TTC549 (cell line): Measurements from ENCODE around the gene TRPM3.

ENCODE experiments used
- FAIRE-seq: peaks from 2 replicates; lab custom pipeline; 2012; peaks lifted over from hg19 to GRCh38; lab: Jason Lieb, UNC

Gene TRPM3

GRCh38 chr9:70576116-70576515, 545.3 kb downstream of the TRPM3 start:
- FAIRE-seq, result no peak

DNA sequence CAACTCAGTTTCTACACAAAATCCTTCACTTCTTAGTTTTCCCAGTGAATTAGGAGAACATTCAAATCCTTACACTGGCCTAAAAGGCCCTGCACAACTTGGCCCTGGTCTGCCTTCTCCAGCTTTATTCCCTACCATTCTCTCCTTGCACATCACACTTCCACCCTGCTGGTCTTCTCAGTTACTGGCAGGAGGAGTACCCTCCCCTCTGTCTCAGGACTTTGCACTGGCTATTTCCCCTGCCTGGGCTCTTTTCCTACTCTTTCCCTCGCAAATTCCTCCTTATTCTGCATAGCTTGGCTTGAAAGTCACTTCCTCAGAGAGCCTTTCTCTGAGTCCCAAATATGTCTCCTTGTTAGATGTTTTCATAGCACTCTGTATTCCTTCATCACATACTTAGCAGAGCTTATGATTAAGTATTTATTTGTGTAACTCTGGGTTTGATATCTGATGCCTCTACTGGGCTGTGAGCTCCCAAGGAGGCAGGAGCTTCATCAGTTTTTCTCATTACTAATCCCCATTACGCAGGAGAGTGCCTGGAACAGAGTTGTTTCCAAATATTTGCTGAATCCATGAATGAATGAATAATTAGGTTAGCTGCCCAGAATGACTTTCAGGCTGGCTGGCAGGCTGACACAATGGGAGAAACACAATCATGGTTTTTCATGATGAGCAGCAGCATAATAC, 547.1 kb downstream of the TRPM3 start:
- FAIRE-seq, result no peak

GRCh38 chr9:70573308-70573707, 548.1 kb downstream of the TRPM3 start:
- FAIRE-seq, result no peak

GRCh38 chr9:70571258-70571657, 550.2 kb downstream of the TRPM3 start:
- FAIRE-seq, result no peak

DNA sequence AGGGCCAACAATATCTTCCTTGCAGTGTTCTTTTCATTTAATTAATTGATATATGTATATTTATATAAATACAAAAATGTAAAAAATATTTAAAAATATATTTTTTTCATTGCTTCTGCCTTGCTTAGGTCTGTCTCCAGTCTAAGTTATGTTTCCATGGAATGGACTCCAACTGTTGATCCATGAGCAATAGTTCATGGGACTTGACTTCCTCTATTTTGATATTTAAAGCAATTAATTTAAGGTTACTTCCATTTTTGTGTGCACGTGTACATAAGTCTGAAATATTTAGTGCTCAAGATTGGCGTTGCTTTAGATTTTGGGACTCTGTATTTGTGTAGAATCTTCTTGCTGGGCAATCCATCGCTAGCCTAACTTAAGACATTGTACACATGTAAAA, 551.6 kb downstream of the TRPM3 start:
- FAIRE-seq, result no peak

DNA sequence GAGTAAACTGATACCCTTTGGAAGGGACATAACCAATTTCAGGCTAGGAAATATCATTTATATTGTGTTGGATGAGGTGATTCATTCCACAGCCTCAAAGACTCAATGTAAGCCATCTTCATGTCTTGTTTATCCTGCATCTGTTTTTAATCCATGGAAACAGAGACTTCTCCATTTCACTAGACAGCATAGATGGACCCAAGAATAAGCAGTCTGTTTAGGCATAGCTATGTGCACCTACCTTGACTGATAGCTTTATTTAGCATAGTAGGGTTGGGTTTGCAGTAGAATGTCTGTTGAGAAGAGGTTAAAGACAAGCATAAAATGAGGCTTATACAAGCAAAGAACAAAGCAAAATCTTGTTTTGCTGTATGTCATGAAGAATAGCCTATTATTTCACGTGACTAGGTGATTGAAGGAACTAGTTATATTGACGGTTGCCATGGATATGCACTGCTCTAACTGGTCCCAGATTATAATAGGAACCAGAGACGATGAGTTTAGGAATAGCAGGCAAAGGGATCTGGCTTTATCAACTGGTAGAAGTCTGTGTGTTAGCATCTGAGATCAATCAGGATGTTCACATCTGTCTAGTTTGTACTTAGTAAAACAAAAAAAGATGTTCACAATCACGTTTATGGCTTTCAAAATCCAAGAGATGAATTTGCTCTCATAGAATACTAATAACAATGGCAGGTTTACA, 552.2 kb downstream of the TRPM3 start:
- no peak for FAIRE-seq

GRCh38 chr9:70567511-70567910, 553.9 kb downstream of the TRPM3 start:
- no peak for FAIRE-seq

GRCh38 chr9:70566751-70567150, 554.7 kb downstream of the TRPM3 start:
- no peak for FAIRE-seq

DNA sequence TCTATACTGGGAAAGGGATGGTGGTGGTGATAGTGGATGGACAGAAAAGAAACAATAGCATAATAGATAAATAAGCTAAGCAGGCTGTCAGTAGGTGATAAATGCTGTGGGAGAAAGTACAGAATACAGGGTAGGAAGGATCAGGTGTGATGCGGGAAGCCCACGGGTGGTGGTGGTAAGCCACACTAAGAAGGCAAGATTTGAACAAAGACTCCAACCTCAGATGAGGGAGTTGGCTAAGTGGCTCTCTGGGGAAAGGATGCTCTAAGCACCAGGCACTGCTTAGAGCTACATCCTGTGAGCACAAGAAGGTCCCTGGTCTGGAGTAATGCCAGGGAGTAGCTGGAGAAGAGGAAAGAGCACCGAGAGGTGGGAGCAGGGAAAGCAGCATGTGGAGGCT, 555.4 kb downstream of the TRPM3 start:
- no peak for FAIRE-seq

GRCh38 chr9:70564468-70565335, 556.7 kb downstream of the TRPM3 start:
- no peak for FAIRE-seq

- no peak for FAIRE-seq
Measured at GRCh38 chr9:70563431-70564204, 557.8 kb downstream of the TRPM3 start.

- FAIRE-seq, result no peak
Measured at GRCh38 chr9:70563010-70563409, 558.4 kb downstream of the TRPM3 start.

GRCh38 chr9:70561786-70562395, 559.5 kb downstream of the TRPM3 start:
- FAIRE-seq, result no peak

DNA sequence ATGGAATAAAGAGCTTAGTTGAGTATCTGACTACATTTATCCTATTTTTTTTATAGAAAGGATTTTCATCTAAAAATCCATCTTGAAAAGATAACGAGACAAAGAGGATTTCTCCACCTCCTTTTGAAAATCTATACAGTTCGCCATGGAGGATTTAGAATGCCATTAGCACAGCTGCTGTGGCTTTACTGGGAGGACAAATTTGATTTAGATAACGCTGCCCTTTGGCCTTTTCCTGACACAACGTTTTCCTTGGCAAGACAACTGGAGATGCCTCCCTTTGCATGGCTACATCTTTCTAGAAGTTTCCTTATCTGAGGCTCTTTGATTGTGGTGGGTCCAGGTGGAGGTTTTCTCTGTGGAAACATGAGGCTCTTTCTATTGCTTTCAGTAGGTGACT, 560.3 kb downstream of the TRPM3 start:
- FAIRE-seq, result no peak

- no peak for FAIRE-seq
Measured at GRCh38 chr9:70559102-70559501, 562.3 kb downstream of the TRPM3 start.

DNA sequence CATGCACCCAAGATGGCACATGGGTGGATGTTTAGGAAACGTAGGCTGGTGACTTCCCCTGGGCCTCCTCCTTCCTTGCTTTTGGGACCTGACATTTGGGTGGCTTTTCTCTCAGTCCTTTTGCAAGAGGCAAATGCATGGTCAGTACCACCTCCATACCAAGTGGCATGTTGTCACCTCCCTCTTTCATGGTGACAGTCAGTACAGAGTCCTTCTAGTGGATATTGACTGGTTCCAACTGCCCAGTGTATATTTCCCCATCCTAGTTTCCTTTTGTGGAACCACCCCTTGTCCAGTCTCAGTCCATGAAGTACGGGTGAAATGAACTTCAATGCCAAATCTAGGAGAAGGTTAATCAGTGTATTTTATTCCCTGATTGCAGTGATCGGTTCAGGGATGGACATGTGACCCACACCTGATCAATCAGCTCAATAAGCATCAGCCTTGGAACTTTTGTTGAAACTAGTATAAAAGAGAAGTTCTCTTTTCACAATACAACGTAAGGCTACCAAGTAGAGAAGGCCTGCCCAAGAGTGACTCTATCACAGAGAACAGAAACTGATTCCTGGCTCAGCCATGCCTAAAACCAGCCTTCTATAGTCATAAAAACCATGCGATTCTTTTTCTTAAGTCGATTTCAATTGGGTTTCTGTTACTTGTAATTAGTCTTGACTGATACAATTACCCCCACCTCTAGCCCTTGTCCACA, 563.6 kb downstream of the TRPM3 start:
- no peak for FAIRE-seq

- no peak for FAIRE-seq
Measured at GRCh38 chr9:70556771-70557170, 564.6 kb downstream of the TRPM3 start.

DNA sequence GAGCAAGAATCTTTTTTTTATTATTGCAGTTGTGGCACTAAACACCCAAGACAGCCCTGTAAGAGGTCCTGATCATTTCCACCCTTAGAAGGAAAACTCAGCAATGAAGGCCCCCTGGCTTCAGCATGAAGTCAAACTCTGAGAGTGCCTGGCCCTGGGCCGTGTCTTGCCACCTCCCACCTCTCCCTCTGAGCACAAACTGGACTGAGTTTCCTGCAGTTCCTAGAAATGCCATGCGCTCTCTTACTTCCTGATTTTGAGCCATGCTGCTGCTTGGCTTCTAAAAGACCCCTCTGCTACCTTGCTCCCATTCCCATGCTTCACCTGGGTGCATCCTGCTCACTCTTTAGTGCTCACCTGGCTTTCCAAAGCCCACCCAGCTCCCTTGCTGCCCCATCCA, 566.5 kb downstream of the TRPM3 start:
- no peak for FAIRE-seq

DNA sequence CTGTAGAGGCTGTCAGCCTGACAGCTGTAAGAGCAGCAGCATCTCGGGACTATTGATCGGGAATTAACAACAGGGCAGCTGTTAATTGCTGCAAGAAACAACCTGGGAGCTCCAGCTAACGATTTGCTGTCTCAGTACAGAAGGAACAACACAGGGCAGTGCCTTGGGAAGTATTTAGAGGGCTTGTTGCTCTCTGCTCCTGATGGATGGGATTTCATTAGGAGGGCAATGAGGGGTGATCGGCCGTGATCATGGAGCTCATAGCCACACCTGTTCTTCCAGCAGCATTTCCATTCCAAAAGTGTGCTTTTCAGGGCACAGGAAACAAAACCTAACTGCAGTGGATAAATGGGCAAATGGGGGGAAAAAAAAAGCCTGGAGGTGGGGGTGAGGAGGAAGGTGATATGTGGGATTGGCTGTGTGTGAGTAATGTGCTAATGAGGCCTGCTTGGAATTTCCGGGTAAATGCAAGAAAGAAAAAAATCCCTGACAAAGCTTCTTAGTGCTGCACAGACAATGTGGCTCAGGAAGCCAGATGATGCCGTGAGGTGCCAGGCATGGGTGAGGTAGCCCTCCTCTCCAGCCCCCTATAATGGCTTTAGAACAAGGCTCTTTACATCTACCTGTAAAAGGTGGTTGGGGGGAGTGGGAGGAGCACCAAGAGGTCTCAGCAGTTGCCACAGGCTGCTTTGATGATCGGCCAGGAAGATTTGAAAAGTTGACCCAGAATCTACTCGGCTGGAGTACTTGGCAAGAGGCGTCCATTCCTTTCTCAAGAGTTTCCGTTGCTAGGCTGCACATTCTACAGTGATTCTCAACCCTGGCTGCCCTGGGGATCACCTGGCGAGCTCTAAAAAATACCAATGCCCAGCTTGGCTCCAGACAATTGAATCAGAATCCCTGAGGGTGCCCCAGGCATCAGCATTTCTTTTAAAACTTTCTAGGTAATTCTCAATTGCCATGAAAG, 567.4 kb downstream of the TRPM3 start:
- no peak for FAIRE-seq

DNA sequence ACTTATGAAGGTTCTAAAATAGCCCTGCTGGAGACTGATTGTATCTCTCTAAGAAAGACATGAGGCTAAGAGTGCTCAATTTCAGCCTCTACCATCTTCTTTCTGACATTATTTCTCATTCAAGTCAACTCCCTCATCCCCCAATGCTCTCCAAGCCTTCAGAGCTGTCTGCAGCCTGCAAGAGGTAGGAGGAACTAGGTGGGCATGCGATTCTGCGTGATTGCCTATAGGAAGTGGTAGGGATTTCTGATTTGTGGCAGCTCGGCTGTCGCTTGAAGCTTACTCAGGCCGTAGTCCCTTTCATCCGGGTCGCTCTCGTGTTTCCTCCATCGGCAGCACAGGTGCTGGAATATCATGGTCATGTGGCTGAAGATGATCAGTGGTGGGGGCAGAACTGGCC, 568.9 kb downstream of the TRPM3 start:
- FAIRE-seq, result no peak
